OCI-LY7 (cell line): ENCODE data around the gene CEACAM4. TPM values are rescaled to one million over a fixed set of nuclear protein-coding genes. Genes with fewer than 3 reads are reported as not detected.

Source experiments
- BruUV-seq: library from RNA; stranded (reverse); fragments of 400-500 nt; replicated peaks from 2 replicates; lab custom pipeline; 2021; lab: Mats Ljungman, UMichigan
- CTCF ChIA-PET: fragments of 300-600 bp; sonication (Branson Sonifier 250); formaldehyde crosslinking; loops from one replicate; lab custom pipeline; 2022; ENCODE audit warnings: antibody characterized with exemption; ENCODE audit not compliant: unreplicated experiment; lab: Charles Lee
- POLR2A ChIA-PET: fragments of 300-600 bp; sonication (Branson Sonifier 250); formaldehyde crosslinking; loops from one replicate; lab custom pipeline; 2022; ENCODE audit warnings: antibody characterized with exemption; lab: Charles Lee
- DNase-seq: peaks from one replicate; pipeline ENCODE4 v3.0.0-alpha.2; 2015; ENCODE audit warnings: low spot score
- H2AFZ ChIP-seq: fragments of 200-600 bp; sonication (generic), shearing (Covaris generic); 2 replicates; pipeline ENCODE4 v1.6.1; 2014; ENCODE audit warnings: mild to moderate bottlenecking, antibody characterized with exemption, low read length, moderate library complexity
- H3K27ac ChIP-seq: fragments of 200-600 bp; sonication (generic); 2 replicates; pipeline ENCODE4 v1.5.1; 2014; ENCODE audit warnings: mixed run types, low read depth, mild to moderate bottlenecking, moderate library complexity, low read length, inconsistent platforms; ENCODE audit not compliant: poor library complexity, severe bottlenecking
- H3K36me3 ChIP-seq: fragments of 200-600 bp; sonication (generic); 2 replicates; pipeline ENCODE4 v1.6.1; 2014; ENCODE audit warnings: mild to moderate bottlenecking, antibody characterized with exemption, low read length, moderate library complexity, mixed read lengths; ENCODE audit not compliant: insufficient read depth
- H3K4me1 ChIP-seq: fragments of 200-600 bp; sonication (generic); 2 replicates; pipeline ENCODE4 v1.5.1; 2014; ENCODE audit warnings: mild to moderate bottlenecking, low read length; ENCODE audit not compliant: insufficient read depth, poor library complexity, severe bottlenecking
- H3K4me2 ChIP-seq: fragments of 200-600 bp; sonication (generic); 2 replicates; pipeline ENCODE4 v1.6.1; 2014; ENCODE audit warnings: mild to moderate bottlenecking, low read length
- H3K4me3 ChIP-seq: fragments of 200-600 bp; sonication (generic); 2 replicates; pipeline ENCODE4 v1.5.1; 2014; ENCODE audit warnings: mild to moderate bottlenecking, low read depth, low read length; ENCODE audit not compliant: poor library complexity, severe bottlenecking
- H3K79me2 ChIP-seq: fragments of 200-600 bp; sonication (generic); 2 replicates; pipeline ENCODE4 v1.6.1; 2016; ENCODE audit warnings: low read depth, mild to moderate bottlenecking, low read length, moderate library complexity, mixed read lengths; ENCODE audit not compliant: insufficient read depth
- H3K9me2 ChIP-seq: fragments of 200-600 bp; sonication (generic); 2 replicates; pipeline ENCODE4 v1.6.1; 2016; ENCODE audit warnings: mild to moderate bottlenecking, low read length, mixed read lengths; ENCODE audit not compliant: insufficient read depth
- H3K9me3 ChIP-seq: fragments of 200-600 bp; sonication (generic); 2 replicates; pipeline ENCODE4 v1.6.1; 2014; ENCODE audit warnings: mild to moderate bottlenecking, mixed run types, low read length, mixed read lengths
- H4K20me1 ChIP-seq: fragments of 200-600 bp; sonication (generic); 2 replicates; pipeline ENCODE4 v1.6.1; 2014; ENCODE audit warnings: mild to moderate bottlenecking, antibody characterized with exemption, low read length, moderate library complexity, mixed read lengths; ENCODE audit not compliant: insufficient read depth
- CTCF ChIP-seq: fragments of 200-600 bp; sonication (generic); conservative IDR thresholded peaks from 2 replicates; pipeline ENCODE4 v1.5.1; 2014; ENCODE audit warnings: mild to moderate bottlenecking, antibody characterized with exemption, low read length, moderate library complexity, mixed read lengths
- EZH2phosphoT487 ChIP-seq: fragments of 200-600 bp; sonication (generic); IDR thresholded peaks from 2 replicates; pipeline ENCODE4 v1.6.1; 2018; ENCODE audit warnings: low read depth, borderline replicate concordance, mild to moderate bottlenecking, mixed run types, antibody characterized with exemption, low read length, moderate library complexity, mixed read lengths
- intact Hi-C: fragments of 100-400 bp; cut with micrococcal nuclease; formaldehyde crosslinking; loops from one replicate; pipeline ENCODE4 v1.10.0; 2022; ENCODE audit not compliant: unreplicated experiment
- total RNA-seq, 2 experiments: library from RNA; depleted of rRNA in 1 of 2; stranded (reverse); fragments of >200 nt in 1 of 2; shearing (Covaris generic) in 1 of 2; gene quantifications; 2 replicates each; pipeline ENCODE4 v1.2.3, GENCODE V29; 2014 to 2022

The CEACAM4 gene
- total RNA-seq, 2 experiments from 2014 or later, result not detected

- no peak overlapping the region for H2AFZ ChIP-seq
- intact Hi-C loops, result no loop called here
- POLR2A ChIA-PET, result no interaction called here
- no peaks in the 10 kb centered on the region for H3K4me1 ChIP-seq
- no peak overlapping the region for H3K27ac ChIP-seq
- H3K9me3 ChIP-seq, result no peaks in the 10 kb centered on the region
- no peak overlapping the region for H3K4me3 ChIP-seq
- no peaks in the 10 kb centered on the region for H3K79me2 ChIP-seq
- BruUV-seq, result no TSS peak
- CTCF ChIA-PET, result interaction anchor here (0.5 kb wide), 1 partner anchor 585 kb away, joined by 3 read pairs; no protein-coding TSS in a partner anchor
- no peaks in the 10 kb centered on the region for H3K36me3 ChIP-seq
- no peaks in the 10 kb centered on the region for H4K20me1 ChIP-seq
- TF ChIP-seq EZH2phosphoT487, result no peak
- TF ChIP-seq CTCF, result no peak
- no peak overlapping the region for H3K4me2 ChIP-seq
- no peak for DNase-seq
- H3K9me2 ChIP-seq, result no peaks in the 10 kb centered on the region
Observed at GRCh38 chr19:41652250-41652649, 25.4 kb upstream of the CEACAM4 start.

- H3K9me3 ChIP-seq, result no peaks in the 10 kb centered on the region
- H3K79me2 ChIP-seq, result no peaks in the 10 kb centered on the region
- ChIA-PET POLR2A (no interaction called here), CTCF (no interaction called here)
- no peak overlapping the region for H3K27ac ChIP-seq
- H3K4me2 ChIP-seq, result no peak overlapping the region
- TF ChIP-seq EZH2phosphoT487, result no peak
- no peak for TF ChIP-seq CTCF
- DNase-seq, result no peak
- H3K4me3 ChIP-seq, result no peak overlapping the region
- H4K20me1 ChIP-seq, result no peaks in the 10 kb centered on the region
- H3K9me2 ChIP-seq, result no peaks in the 10 kb centered on the region
- BruUV-seq, result no TSS peak
- no peaks in the 10 kb centered on the region for H3K4me1 ChIP-seq
- H2AFZ ChIP-seq, result no peak overlapping the region
- intact Hi-C loops, result no loop called here
- H3K36me3 ChIP-seq, result no peaks in the 10 kb centered on the region
Observed at GRCh38 chr19:41649827-41650226, 23.0 kb upstream of the CEACAM4 start.

DNA sequence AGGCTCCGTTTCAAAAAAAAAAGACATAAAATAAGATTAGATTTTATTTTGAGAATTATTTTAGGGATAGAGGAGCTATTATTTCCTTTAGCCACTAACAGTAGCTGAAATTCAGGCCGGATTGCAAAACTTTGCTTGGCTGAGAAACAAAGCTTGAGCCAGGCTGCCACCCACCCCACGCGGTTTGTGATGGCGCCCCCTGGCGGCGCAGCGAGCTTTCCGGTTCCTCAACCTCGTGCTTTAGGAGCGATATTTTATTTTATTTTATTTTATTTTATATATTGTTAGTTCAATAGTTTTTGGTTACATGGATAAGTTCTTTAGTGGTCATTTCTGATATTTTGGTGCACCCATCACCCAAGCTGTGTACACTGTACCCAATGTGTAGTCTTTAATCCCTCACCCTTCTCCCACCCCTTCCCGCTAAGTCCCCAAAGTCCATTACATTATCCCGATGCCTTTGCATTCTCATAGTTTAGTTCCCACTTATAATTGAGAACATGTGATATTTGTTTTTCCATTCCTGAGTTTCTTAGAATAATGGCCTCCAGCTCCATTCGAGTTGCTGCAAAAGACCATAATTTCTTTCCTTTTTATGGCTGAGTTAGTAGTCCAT, 19.8 kb upstream of the CEACAM4 start:
- ChIA-PET POLR2A (interaction anchor here (0.7 kb wide), 1 partner anchor 12 kb away, joined by 3 read pairs; no protein-coding TSS in a partner anchor), CTCF (no interaction called here)
- H3K27ac ChIP-seq, result no peak overlapping the region
- H3K36me3 ChIP-seq, result no peaks in the 10 kb centered on the region
- no peaks in the 10 kb centered on the region for H4K20me1 ChIP-seq
- H3K9me3 ChIP-seq, result no peaks in the 10 kb centered on the region
- H3K79me2 ChIP-seq, result no peaks in the 10 kb centered on the region
- no peaks in the 10 kb centered on the region for H3K4me1 ChIP-seq
- H3K4me2 ChIP-seq, result no peak overlapping the region
- H3K9me2 ChIP-seq, result no peaks in the 10 kb centered on the region
- intact Hi-C loops, result no loop called here
- peak; percentile 33 for DNase-seq
- no peak for TF ChIP-seq EZH2phosphoT487
- peak; percentile 82 for TF ChIP-seq CTCF
- H2AFZ ChIP-seq, result no peak overlapping the region
- no peak overlapping the region for H3K4me3 ChIP-seq
- BruUV-seq, result no TSS peak
